GM18858 (cell line): ENCODE measurements around the gene SNTN.

Experiments
- ATAC-seq: cut with Tn5 transposase; IDR thresholded peaks from one replicate; pipeline ENCODE4 v1.9.1; 2021; ENCODE audit not compliant: unreplicated experiment

SNTN gene

GRCh38 chr3:63673111-63673510 is 20.6 kb downstream of the SNTN start:
- ATAC-seq: no peak

DNA sequence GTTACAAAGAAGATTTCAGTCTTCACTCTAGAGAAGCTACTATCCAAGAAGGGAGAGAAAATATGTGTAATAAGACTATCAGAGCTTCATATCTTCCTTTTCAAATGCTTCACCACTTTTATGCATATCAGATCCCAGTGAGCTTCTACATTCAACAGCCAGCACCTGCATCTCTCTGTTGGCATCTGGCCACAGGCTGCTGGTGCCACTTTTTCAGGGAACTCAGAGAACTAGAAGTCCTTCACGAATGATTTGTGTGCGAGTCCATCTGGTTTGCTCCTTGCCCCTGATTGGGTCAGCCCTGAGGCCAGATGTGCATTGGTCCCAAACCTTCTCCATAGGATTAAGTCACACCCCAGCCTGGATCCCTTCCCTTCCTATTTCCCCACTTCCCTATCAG is 22.1 kb downstream of the SNTN start:
- ATAC-seq: no peak

DNA sequence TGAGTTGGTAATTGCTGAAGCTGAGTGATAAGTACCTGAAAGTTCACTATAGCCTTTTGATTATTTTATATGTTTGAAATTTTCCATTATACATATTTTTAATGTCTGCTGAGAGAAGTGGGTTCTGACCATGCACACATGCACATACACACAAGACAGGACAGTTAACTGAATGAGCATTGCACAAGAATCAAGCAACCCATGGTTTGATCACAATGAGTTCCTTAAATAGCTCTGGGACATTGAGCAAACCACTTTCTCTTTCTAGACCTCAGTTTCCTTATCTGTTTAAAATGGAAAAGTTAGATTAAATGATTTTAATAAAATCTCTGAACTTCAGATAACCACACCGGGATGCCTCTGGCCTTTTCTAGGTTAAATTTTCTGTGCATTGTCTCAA is 26.7 kb downstream of the SNTN start:
- no peak for ATAC-seq

DNA sequence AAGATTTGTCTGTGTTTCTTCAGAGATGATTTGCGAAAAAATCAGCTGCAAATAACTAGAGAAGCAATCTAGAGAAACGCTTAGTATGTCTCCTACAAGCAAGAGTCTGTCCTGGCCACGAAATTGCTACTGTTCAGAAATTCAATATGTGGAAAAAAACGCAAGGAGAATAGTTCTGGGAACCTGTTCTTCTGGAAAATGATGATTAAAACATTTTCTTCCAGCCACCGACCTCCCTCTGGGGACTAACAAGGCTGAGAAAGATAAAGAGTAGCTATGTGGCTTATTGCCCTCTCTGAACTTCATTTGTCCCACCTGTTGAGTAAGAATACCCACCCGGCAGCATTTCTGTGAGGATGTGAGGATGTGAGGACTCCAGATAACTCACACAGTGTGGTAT is 31.6 kb downstream of the SNTN start:
- no peak for ATAC-seq

- ATAC-seq: no peak
Observed at GRCh38 chr3:63685340-63685739, 32.9 kb downstream of the SNTN start.

GRCh38 chr3:63687278-63688225 is 35.1 kb downstream of the SNTN start:
- no peak for ATAC-seq

- no peak for ATAC-seq
Observed at GRCh38 chr3:63689285-63689684, 36.8 kb downstream of the SNTN start.

DNA sequence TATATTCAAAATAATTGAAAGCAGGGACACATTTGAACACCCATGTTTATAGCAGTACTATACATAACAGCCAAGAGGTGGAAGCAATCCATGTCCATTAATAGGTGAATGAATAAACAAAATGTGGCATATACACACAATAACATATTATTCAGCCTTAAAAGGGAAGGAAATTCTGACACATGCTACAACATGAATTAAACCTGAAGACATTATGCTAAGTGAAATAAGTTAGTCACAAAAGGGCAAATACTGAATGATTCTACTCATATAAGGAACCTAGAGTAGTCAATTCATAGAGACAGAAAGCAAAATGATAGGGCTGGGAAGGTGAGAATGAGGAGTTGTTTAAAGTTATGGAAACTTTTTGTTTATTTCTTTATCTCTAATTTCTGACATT is 40.9 kb downstream of the SNTN start:
- ATAC-seq: no peak

DNA sequence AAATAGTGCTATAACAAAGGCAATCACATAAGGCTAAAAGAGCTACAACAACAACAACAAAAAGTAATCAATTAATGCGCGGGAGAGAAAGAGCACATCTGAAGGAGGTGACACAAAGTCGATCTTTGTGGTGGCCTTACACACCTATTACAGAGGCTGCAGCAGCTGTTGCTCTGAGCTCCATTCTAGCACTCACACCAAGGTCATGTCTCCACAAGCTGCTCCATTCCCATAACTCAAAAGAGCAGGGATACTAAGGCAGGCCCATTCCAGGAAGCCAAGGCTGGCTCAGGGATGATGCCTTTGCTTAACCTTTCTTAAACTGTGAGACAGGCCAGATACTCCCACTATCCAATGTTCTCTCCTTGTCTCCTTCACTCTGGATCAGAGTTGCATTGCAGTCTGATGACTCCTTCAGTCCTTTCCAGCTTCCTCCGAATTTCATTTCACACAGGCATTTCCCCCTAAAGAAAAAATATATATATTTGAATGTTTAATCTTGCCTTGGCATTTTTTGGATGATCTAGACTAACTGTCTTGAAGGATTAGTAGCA is 52.7 kb downstream of the SNTN start:
- ATAC-seq: no peak

DNA sequence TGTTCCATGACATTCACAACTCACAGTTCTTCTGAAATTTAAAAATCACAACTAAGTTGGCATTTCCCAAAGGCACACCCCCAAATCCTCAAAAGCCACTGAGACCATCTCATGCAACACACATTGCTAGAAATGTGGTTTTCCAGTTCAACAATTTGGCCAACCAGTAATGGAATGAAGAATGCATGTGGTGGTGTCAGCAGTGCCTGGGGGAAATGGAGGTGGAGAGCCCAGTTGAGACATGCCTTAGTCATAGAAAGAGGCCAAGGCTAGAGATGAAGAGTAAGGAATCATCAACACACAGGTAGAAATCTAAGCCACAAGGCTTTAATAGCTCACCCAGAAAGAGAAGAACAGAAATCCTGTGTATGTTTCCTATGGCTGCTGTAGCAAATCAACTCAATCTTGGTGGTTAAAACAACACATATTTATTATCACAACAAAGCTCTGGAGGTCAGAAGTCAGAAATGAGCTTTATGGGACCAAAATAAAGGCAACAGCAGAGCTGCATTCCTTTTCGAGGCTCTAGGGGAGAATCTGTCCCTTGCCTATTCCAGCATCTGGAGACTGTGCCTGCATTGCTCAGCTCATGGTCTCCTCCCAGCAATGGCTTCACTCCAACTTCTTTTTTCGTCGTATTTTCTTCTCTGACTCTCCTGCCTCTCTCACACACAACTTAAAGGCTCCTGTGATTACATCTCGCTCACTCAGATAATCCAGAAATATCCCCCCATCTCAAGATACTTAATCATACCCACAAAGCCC is 54.0 kb downstream of the SNTN start:
- no peak for ATAC-seq

GRCh38 chr3:63707731-63708130 is 55.3 kb downstream of the SNTN start:
- no peak for ATAC-seq

GRCh38 chr3:63709576-63709975 is 57.1 kb downstream of the SNTN start:
- ATAC-seq: no peak
